RPMI8226 (cell line): ENCODE data around the gene CCNJL.

Experiments used
- DNase-seq: peaks from one replicate; pipeline ENCODE4 v3.0.0-alpha.2; 2015

CCNJL gene

GRCh38 chr5:160287378-160288051 is 24.8 kb downstream of the CCNJL start:
- DNase-seq, result peak; percentile 33

DNA sequence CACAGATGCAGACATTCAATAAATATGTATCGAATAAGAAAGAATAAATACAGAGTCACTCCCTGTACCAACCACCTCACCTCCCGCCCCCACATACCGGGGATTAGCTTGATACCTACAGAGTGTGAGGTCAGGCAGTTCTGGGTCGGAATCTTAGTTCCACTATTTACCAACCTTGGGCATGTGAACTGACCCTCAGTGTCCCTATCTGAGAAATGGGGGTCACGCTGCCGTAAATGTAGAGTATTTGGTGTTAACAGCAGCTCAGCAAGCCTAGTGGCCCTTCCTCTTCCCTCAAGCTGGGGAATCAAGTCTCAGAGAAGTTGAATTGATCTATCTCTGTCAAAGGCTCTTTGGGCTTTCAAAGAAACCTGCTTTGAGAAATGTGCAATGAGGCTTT is 25.4 kb downstream of the CCNJL start:
- no peak for DNase-seq

- no peak for DNase-seq
Measured at GRCh38 chr5:160285316-160285715, 27.0 kb downstream of the CCNJL start.

GRCh38 chr5:160284291-160284873 is 28.0 kb downstream of the CCNJL start:
- DNase-seq, result no peak

DNA sequence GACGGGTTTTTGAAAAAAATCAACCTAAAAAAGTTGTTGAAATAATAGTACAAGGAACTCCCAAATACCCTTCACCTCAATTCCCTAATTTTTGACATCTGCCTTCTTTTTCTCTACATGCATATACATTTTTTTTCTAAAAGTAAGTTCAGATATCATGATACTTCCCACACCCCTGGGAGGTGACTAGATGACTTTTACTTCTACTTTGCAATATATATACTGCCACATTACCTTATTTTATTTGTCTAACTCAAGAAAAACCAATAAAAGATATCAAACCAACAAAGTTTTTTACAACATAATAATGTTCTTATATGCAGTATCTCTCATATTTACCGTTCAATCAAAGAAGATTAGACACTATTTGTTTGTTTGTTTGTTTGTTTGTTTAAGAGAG is 31.1 kb downstream of the CCNJL start:
- no peak for DNase-seq

GRCh38 chr5:160280384-160281095 is 31.8 kb downstream of the CCNJL start:
- no peak for DNase-seq

- DNase-seq, result no peak
Measured at GRCh38 chr5:160278343-160278742, 34.0 kb downstream of the CCNJL start.

DNA sequence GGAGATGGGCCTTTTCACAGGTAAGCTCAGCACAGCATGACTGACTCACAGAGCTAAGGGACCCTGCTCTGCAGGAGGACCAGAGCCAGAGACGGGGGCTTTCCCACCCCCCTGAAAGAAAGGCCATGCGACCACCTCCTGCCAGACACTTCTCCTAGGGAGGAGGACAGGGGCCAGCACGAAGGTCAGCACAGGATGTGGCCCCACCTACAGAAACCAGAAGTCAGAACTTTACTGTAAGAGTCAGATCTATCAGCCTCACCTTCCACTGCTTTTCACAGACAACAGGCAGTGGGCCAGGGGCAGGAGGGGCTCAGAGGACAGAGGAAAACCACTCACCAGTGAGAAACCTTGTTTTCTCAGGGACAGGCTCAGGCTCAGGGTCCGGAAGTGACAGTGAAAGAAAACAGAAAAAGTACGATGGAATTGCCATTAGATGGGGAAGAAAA is 37.9 kb downstream of the CCNJL start:
- no peak for DNase-seq

GRCh38 chr5:160272889-160273288 is 39.5 kb downstream of the CCNJL start:
- no peak for DNase-seq

- no peak for DNase-seq
Measured at GRCh38 chr5:160272264-160272663, 40.1 kb downstream of the CCNJL start.

DNA sequence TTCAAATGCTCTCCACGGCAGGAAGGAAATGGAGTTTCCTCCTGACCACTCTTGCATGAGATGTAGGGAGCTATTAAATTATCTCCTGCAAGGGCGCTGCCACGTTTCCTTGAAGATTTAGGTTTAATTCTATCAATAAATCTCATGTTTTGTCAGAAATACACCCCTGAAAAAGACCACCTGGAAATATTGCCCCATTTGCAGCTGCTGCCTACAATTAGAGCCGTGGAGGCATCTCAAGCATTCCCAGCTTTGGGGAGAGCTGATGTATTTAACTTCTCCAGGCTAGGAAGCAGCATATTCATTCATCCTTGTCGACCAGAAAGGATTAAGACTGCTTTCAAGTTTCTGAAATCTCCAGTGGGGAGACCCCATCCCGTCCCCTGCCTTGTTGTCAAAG is 40.5 kb downstream of the CCNJL start:
- DNase-seq, result no peak

DNA sequence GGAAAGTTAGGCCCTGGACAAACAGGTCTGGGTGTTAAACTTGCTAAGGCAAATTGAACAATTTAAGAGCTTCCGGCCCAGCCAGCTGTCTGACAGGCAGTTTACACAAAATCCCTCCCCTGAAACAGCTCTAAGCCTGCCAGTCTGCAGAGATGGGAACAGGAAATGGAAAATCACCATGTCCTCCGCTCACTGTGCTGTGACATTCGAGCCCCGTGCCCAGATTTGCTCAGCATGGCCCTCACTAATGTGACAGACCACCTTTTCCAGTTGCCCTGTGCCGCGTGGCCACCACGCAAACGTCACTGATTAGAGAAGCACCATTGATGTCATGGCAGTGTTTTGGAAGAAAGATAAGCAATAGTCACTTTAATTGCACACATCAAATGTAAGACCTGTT is 41.0 kb downstream of the CCNJL start:
- DNase-seq, result no peak

- no peak for DNase-seq
Measured at GRCh38 chr5:160270704-160271103, 41.7 kb downstream of the CCNJL start.

GRCh38 chr5:160269017-160269416 is 43.3 kb downstream of the CCNJL start:
- DNase-seq, result peak; percentile 52

DNA sequence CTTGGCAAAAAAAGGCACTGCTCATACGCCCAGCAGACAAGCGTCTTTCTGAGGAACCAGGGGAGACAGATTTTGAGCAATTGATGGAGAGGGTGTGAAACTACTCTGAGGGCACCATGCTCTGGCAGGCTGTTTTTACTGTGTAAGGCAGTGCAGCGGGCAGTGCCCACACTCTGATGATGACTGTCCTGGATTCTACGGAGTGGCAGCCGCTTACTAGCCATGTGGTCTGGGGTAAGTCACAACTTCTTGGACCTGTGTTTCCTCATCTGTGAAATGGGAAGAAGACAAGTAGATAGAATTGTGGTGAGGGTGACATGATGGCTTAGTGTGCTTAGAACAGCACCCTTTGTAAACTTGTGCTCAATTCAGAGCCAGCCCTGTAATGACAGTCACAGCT is 44.2 kb downstream of the CCNJL start:
- no peak for DNase-seq

- DNase-seq, result no peak
Measured at GRCh38 chr5:160266752-160267345, 45.5 kb downstream of the CCNJL start.

DNA sequence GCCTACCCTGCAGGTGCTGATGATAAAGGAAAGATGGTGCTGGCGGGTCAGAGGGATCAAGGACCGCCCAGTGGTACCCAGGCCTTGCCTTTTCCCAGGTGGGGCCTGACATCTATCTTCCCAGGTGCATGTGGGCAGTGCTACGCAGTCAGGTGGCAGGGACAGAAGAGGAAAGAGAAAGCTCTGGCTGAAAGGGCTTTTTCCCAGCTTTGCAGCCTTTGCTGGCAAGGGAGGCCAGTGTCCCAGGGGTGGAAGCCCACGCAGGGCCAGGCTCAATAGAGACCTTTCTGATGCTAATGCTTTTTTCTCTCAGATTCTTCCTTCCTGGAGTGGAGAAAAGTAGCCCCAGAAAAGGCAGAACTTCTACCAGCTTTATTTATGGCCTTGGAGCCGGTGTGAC is 46.3 kb downstream of the CCNJL start:
- DNase-seq, result no peak

DNA sequence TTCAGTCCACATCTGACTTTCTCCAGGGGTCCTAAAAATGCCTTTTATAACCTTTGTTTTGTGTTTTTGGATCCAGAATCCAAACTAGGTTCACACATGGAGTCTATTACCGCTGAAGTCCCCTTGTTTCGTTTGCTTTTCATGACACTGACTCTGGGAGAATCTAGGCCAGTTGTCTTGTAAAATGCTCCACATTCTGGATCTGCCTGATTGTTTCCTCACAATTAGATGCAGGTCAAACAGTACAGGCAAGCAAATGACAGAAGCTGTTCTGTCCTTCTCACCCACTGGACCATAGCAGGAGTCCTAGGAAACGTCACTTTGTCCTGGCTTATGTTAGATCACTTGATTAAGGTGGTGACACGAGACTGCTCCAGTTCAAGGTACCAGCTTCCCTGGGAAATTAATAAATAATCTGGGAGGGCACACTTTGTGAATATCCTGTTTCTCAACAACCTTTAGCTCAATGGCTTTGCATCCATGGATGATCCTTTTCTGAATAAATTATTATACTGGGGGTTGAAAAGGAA is 49.0 kb downstream of the CCNJL start:
- DNase-seq, result no peak

DNA sequence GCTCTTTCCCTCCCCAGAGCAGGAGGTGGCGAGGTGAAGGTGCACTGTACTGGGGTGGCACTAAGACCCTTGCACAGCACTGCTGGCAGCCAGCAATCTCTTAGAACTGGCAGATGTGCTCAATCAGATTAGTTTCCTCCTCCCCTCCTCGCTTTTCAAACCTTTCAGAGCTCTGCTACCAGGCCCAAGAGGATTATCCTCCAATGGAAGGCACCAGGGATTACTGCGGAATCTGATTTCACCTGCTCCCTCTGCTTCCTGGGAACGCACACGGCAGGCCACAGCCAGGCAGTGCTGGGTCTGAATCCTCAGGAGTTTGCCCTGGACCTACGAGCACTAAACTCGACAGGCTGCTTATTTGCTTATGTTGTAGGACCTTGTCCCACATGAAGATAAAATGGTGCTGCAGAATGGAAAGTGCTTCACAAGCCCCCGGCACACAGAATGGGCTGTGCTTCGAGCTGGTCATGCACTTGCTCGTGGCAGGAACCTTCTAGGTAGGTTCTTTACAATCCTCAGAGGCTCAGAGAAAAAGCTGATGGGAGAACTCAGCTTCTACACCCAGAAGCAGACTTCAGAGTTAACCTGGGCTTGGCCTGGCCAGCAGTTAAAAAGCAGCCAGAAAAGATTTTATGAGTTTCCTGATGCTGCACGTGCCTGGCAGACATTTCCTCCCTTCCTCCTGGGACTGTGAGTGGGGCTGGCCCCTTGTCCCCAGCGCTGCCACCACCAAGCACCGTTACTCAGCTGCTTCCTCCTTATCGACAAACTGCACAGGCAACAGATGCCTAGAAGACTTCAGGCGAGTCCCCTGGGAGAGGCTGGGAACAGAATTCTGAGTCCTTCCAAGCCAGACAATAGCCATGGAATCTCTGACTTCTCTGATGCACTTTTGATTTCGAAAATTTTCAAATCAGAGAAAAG is 50.0 kb downstream of the CCNJL start:
- no peak for DNase-seq

GRCh38 chr5:160260881-160261815 is 51.2 kb downstream of the CCNJL start:
- DNase-seq, result no peak
